ELF-1 (cell line): ENCODE data around the gene HSPD1.

Experiments
- DNase-seq: peaks from one replicate; pipeline ENCODE4 v3.0.0-alpha.2; 2016; ENCODE audit warnings: low read depth, low spot score

HSPD1 gene

GRCh38 chr2:197437380-197437779 is 62.3 kb downstream of the HSPD1 start:
- DNase-seq: no peak
